ENCODE measurements around the gene ARHGAP18.

The ARHGAP18 gene, protein sequence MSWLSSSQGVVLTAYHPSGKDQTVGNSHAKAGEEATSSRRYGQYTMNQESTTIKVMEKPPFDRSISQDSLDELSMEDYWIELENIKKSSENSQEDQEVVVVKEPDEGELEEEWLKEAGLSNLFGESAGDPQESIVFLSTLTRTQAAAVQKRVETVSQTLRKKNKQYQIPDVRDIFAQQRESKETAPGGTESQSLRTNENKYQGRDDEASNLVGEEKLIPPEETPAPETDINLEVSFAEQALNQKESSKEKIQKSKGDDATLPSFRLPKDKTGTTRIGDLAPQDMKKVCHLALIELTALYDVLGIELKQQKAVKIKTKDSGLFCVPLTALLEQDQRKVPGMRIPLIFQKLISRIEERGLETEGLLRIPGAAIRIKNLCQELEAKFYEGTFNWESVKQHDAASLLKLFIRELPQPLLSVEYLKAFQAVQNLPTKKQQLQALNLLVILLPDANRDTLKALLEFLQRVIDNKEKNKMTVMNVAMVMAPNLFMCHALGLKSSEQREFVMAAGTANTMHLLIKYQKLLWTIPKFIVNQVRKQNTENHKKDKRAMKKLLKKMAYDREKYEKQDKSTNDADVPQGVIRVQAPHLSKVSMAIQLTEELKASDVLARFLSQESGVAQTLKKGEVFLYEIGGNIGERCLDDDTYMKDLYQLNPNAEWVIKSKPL

DNA sequence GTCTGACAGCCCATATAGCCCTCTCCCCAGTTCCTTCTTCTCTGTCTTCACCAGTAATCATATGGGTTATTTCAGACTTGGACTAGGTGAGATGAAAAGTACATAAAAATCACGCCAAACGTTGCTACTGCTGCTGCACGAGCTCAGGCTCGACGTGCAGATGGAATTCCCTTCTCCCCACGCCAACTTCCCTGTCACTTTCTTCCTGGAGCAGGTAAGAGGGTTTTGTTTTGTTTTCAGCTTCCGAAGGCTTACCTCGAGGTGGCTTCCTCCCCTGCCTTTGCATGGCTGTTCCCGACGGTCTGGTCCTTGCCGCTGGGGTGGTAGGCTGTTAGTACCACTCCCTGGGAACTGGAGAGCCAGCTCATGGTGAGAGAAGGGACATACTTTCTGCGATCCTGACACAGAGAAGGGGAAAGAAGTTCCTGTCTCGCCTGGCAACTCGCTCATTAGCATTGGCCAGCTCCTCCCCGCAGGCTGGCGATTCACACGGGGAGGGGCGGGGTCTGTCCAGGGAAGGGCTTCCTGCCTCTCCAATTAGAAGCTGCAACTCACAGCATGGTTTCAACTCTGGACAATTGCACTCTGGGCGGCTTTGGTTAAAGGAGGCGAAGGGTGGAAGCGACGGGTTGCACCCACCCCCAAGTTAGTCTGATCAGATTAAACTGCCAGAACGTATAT is at the start of gene ARHGAP18:
ARHGAP18 (minus strand) TSS at position 409 of the 681 bp plus-strand sequence; CDS start at position 368, 41 bp downstream.
- peak; percentile 34 for DNase-seq (ENCODE audit: low read depth)

DNA sequence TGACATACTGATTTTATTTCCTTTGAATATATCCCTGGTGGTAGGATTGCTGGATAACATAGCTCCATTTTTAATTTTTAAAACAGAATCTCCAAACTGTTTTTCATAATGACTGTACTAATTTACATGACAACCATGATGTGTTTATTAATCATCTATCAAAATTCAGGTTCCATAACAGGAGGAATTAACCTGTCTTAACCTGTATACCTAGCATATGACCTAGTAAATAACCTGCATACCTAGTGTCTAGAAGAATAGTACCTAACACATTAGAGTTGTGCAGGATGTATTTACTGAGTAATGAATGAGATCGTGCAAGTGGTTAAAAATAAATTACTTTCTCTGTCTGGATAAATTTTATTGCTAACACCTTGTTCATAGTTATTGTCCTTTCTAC is 45.8 kb upstream of the ARHGAP18 start:
- no peak for DNase-seq (ENCODE audit: low read depth)

DNA sequence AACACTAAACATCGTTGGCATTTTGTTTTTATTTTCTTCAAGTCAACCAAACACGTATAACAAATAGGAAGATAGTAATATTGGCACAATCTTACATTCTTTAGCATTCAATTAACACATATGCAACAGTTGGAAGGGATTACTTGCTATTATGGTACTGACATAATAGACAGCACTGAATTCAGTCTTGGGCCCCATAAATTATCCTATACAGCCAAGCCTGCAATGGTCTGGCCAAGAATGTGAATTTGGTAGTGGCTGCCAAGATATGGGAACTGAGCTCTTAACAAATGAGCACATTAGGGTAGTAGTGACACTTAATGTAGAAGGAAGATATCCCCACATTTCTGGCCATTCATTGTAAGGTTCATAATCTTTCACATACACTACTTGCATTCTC is 44.8 kb upstream of the ARHGAP18 start:
- no peak for DNase-seq (ENCODE audit: low read depth)

DNA sequence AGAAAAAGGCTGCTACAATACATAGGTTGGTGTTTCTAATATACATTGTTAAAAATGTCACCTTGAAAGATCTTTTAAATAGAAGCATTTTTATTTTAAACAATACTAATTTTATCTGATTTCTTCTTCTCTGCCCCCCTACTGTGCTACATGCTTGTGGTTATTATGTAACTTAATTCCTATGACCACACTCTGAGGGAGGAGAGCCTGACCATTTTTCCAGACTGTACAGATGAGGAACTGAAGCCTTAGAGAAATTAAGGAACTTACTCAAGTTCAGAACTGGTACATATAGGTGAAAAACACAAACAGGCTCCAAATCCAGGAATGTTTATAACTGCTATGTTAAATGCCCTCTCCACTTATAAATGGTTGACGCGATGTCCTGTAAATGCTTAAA is 43.4 kb upstream of the ARHGAP18 start:
- no peak for DNase-seq (ENCODE audit: low read depth)

DNA sequence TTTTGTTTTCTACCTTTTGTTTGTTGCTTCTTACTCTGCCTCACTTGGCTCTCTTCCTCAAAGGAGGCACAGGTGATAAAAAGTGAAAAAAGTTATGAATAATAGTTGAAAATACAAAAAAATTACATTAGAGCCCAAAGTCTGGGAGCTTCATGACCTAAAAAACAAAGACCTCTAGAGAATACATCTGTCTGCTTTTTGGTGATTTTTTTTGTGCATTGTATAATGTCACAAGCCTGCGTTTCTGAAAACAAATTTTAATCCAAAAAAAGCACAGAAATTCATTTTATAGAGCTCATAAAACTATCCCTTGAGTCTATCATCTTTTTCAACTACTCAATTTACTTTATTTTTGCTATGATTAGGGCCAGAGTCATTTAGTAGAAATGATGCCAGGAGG is 41.4 kb upstream of the ARHGAP18 start:
- no peak for DNase-seq (ENCODE audit: low read depth)

DNA sequence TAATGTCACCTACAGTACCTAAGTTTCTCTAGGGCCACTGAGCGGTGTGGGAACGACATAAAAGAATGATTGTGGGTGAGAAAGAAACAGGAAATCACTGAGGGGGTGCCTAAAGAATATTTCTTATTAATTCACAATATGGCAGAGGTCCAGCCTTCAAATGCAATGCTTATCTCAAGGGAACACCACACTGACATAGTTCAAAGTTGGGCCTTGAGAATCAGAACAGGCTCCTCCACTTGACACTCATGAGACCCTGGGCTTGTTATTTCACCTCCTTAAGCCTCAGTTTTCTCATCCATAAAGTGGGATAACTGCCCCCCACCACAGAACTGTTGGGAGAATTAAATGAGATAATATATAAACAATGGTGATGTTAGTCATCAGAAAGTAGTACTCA is 40.4 kb upstream of the ARHGAP18 start:
- DNase-seq (ENCODE audit: low read depth): no peak

DNA sequence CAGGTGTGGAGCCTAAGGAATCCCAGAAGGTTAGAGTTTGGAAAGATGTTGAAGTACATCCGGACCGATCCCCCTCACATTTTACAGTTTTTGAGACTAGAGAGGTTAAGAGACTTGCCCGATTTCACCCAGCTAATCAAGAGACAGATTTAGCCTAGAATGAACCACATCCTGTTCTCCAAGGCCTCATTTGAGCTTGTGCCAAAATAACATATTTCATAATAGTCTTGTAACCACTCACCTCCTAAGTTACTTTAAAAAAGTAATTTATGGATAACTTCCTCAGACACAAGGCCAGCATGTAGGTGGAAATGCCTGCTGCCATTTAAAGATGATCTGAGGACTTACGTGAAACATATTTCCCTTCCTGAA is 39.8 kb upstream of the ARHGAP18 start:
- DNase-seq (ENCODE audit: low read depth): no peak

DNA sequence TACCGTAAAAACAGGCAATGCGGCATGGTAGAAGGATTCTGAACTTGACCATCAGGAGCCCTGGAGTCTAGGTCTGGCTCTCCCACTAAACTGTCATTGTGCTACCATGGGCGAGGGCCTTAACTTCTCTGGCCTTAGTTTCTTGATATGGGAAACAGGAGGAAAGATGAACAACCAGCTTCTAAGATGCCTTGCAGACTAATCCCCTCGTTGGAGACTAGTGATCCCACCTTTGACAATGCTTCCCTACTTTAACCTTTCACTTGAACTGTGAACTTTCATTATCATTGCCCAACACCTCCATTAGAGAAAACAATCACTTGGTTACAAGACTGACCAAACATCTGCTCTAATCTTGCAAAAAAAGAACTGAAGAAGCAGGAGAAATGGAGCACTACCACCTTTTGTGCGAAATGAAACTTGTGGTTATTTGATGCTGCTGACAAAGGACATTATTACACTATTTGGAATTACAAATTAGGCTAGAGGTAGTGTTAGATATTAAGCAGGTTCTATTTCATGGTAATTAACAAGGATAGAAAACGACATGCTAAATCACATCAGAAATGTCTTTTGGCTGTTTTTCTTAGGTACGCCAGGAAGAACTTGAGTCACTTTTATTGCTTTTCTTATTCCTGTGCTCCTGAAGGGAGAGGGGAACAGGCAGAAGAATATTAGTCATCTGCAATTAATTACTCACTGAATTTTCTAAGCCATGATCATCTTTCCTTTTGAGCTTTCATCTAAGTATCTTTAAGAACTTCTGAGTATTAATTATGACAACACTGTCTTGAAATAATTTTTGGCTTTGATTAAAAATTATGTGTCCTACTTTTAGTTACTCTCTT is 39.1 kb upstream of the ARHGAP18 start:
- no peak for DNase-seq (ENCODE audit: low read depth)

DNA sequence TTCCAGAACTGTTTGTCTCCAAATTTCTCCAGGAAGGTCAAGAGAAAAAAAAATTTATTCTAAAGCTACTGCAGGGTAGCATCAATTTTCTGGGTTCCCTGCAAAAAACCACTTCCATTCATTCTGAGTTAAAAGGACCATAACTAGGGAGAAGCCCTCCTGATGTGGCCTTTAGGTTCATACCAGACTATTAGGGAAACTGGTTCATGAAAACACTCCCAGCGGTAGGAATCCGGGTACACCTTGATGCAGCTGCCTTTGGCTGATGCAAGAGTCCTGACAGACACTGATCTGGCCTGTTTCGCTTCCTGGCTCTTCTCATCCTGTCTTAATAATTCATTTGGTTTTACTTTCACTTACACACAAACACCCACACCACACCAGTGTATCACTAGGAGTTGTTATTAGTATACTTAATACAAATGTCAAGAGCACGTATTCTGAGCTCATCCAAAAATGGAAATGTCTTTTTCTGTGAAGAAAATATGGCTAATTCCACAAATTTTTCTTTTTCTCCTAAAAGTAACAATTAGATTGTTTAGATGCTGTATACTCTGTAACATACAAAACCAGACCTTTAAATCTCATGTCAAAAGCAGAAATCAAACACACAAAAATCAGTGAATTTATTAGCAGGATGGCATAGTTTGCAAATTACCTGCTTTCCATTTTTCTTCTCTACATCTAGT is 38.4 kb upstream of the ARHGAP18 start:
- DNase-seq (ENCODE audit: low read depth): no peak

DNA sequence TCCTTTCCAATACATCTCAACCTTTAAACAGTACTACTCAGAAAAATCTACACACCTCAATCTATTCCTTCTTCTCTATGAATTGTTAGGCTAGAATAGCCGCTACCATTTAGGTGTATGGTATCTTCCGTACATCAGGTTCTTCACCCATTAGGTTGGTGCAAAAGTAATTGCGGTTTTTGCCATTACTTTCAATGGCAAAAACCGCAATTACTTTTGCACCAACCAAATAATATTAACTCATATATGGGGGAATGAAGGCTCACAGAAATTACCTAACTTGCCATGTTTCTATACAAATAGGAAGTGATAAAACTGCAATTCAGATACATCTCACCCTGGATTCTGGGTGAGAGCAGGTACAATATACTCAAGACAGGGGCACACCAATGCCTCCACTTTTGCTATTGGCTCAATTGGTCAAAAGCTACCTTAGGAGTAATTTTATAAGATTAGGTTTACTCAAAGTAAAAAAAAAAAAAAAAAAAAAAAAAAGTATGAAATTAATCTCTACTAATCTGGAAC is 37.7 kb upstream of the ARHGAP18 start:
- DNase-seq (ENCODE audit: low read depth): no peak

DNA sequence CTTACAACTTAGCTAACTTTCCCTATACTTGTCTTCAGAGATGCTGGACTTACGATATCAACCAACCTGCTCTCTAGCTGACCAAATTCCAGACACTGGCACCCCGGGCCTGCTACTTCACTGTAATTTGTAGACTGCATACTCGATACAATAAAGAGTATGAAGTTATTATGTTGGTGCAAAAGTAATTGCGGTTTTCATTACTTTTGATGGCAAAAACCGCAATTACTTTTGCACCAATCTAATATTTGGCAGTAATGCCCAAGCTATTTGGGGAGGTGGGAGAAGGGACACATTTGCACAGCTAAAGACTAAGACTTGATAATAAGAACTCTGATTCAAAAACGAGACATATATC is 34.9 kb upstream of the ARHGAP18 start:
- no peak for DNase-seq (ENCODE audit: low read depth)

DNA sequence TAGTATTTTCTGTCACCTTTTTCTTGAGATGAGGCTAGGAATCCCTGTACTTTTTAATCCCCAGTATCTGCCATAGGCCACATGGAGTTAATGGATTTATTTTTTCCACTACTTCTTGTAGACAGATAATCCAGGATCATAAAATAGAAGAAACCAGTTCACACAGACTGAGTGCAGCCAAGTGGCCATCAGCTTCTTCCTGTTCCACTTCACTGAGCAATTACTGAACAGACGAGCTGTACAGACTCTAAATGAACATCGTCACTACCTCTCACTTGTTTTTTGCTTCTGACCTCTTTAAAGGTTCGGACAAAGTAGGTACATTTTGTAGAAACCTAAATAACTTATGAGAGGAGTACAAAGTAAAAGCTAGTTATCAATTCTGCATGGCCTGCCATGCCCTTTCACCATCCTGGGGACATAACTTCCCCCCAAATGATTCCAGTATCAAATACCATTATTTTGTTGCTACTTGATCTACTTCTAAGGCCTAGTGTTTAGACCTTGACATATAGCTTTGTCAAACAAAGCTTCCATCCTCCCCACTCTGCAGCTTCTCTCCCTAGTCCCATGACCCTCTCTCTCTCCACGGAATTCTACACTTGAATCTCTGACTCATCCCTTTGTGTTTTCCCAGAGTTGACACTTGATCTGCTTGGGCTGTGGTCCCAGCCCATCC is 34.4 kb upstream of the ARHGAP18 start:
- no peak for DNase-seq (ENCODE audit: low read depth)

DNA sequence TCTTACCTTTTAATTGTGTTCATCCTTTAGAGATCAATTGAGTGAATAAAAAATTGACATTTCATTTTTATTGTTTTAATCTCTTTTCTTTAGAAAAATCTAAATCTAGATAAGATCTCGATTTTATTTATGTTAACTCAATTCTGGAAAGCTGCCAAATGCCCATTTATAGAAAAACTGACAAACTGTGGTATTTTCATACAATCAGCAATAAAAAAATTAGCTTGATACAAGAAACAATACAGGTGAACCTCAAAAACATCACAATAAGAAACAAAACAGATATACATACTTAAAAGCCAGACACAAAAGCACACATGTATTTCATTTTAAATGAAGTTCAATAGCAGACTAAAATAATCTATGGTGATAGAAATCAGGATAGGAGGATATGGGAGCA is 30.0 kb upstream of the ARHGAP18 start:
- DNase-seq (ENCODE audit: low read depth): no peak

DNA sequence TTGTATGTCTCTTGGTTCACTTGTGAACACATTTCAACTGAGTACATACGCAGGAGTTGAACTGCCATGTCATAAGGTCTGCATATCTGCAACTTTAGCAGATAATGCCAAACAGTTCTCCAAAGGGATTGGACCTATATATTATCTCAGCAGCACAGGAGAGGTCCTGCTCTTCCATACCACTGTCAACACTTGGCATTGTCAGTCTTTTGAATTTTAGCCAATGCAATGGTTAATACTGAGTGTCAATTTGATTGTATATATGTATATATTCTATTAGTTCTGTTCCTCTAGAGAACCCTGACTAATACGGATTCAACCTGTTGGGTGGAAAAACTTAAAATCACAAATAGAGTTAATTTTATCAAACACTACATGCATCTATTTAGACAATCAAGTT is 26.1 kb upstream of the ARHGAP18 start:
- no peak for DNase-seq (ENCODE audit: low read depth)

DNA sequence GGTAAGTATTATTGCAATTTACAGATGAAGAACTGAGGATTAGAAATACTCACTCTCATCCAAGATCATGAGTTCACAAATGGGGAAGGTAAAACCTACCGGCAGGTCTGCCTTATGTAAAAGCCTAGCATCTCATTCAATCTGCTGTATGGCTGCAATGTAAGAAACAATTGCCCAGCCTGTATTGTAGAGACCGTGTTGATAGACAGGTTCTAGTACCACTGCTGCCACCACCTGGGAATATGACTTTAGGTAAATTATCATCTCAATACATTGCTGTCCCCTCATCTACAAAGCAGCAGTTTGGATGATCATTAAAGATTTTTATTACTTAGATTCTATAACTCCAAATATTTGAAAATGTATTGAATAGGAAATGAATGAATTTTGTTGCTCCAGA is 23.3 kb upstream of the ARHGAP18 start:
- no peak for DNase-seq (ENCODE audit: low read depth)

DNA sequence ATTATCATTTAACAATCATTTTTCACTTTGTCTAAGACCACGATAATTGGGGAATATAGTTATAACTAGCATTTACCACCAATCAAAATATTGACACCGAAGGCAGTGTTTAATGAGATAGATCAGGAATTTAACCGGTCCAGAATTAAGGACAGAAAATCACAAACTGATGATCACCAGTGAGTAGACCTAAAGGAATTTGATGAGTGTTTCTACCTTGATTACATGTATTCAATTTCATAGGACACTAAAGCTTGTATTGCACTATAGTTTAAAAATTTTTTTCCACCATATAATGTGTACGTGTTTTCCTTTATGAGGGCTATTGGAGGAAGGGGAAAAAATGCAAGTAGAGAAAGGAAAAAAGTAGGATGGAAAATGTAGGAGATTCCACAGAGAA is 22.6 kb upstream of the ARHGAP18 start:
- DNase-seq (ENCODE audit: low read depth): no peak

DNA sequence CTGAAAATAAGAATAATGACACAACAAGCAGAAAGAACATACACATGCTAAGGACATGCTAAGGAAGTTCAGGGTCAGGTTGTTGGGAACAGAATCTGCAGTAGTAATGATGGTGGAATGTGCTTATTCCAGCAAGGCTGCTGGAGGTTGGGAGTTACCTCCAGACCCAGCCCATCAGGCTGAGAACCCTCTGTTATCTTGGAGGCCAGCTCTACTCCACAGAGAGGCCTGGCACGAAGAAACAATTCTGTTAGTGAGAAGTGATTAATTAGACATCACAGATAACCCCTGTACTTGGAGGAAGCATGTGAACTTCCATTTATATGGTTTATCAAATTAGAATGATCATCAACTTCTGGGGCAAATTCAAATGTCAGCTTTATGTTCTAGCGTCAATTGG is 22.1 kb upstream of the ARHGAP18 start:
- no peak for DNase-seq (ENCODE audit: low read depth)

DNA sequence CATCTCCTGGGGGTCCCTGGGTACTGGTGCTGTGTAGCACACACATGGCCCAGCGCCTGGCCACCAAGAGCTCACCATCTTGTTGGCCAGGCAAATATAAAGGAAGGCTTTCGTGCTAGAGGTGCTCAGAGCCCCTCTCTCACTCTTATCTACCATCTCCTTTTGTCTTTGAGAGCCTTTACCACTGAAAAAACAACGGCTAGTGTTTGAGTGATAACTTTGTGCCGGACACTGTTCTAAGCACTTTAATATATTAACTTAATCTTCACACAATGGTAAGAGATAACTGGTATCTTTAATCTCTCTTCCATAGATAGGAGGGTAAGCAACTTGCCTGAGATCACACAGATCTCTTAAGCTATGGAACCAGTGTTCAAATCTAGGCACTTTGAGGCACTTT is 21.5 kb upstream of the ARHGAP18 start:
- no peak for DNase-seq (ENCODE audit: low read depth)

DNA sequence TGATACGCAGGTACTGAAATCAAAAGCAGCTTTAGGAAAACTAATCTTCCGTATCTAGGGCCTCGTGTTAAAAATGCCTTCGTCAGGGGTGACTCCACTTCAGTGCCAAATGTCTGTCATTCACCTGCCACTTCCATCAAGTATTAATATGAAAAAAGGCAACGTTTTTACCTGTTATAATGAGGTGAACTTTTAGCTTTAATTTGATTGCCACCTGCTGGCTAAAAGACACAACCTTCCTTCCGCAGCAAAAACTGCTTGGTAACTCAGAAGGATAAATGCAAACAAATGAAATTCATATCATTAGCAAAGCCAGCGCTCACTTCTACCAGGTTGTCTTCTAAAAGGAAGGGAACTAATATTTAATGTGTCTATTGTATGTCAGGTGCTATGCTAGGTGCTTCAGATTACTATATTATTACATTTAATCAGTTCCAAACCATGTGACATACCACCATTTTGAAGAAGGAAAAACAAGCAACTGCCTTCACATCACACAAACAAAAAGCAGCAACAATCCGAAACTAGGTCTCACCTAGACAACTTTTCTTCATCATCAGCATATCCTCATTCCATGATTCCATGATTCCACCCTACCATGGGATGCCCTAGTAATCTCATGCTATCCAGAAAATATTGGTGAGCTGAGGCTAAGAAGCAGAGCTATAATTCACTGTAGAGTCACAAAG is 20.6 kb upstream of the ARHGAP18 start:
- DNase-seq (ENCODE audit: low read depth): no peak

DNA sequence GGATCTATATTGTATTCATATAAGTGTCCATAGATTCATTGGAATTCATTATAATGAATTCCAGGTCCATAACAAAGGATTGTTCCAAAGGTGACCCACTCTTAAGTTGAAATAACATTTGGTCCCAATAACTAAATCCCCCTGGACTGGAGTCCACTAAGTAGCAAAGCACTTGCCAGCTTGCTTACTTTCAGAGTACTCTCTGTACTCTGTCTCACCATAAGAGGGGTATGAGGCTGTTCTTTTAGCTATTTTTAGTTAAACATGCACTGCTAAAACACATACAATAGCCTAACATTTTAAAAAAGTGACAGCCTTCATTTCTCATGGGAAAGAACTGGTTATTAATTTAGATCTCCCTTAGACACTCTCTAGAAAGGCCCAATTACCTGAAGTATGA is 16.7 kb upstream of the ARHGAP18 start:
- no peak for DNase-seq (ENCODE audit: low read depth)

Data from stimulated activated CD8-positive, alpha-beta memory T cell treated with anti-CD3 and anti-CD28 coated beads, Interleukin-15, amount 100 ng/mL, for 1 hour (primary cell).